Astrocyte of the spinal cord (primary cell): ENCODE results near the gene COL4A2.
A peak's percentile ranks its signal among the peaks of the same experiment; 100 is the strongest.

Experiments used
- DNase-seq: peaks from one replicate; pipeline ENCODE4 v3.0.0; 2011; ENCODE audit warnings: low read depth, low spot score
- H3K4me3 ChIP-seq: 2 replicates; pipeline ENCODE4 v1.5.1; 2011; ENCODE audit warnings: low read depth, mild to moderate bottlenecking, low read length, moderate library complexity
- in situ Hi-C: cut with HindIII; loops from 2 replicates; pipeline ENCODE4 v1.10.0; 2017; ENCODE audit warnings: low sequenced_read_pairs
- TF ChIP-seq, protein P1 (sequence below): IDR thresholded peaks from 2 replicates; pipeline ENCODE4 v1.5.1; 2012; ENCODE audit warnings: low read depth, mild to moderate bottlenecking, low read length, inconsistent platforms

The COL4A2 gene

DNA sequence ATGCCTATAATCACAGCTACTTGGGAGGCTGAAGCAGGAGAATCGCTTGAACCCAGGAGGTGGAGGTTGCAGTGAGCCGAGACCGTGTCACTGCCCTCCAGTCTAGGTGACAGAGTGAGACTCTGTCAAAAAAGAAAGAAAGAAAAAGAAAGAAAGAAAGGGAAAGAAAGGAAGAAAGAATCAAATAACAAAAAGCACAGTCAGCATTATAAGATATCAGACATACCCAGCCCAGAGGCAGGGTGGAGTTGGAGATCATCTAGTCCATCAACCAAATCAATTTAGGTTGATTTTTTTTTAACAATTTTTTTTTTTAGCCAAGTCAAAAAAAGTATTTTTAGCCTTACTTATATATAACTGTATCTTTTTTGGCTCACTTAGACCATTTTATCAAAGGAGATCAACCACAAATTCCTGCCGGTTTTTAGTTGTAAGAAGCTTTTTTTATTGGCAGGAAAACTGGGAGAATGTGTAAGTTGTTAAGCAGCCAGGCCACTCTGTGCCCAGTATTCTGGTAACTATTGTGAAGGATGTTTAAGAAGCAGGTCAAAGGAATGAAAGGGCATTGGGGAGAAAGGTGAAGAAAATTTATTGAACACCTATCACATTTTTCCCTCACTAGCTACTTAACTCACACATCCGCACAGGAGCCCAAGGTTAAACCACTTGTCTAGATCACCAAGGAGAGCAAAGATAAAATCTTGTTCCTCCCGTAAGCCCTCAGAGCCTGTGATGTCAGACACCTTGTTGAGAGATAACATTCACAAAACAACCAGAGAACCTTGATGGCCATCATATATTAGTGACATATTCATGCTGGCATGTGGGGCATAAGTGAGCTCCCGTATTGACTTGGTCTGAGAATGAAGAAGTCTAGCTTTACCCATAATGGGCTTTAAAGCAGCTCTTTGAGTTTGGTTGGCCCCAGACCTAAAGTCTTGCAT lies 91.8 kb downstream of the COL4A2 start:
- TF ChIP-seq, protein P1, sequence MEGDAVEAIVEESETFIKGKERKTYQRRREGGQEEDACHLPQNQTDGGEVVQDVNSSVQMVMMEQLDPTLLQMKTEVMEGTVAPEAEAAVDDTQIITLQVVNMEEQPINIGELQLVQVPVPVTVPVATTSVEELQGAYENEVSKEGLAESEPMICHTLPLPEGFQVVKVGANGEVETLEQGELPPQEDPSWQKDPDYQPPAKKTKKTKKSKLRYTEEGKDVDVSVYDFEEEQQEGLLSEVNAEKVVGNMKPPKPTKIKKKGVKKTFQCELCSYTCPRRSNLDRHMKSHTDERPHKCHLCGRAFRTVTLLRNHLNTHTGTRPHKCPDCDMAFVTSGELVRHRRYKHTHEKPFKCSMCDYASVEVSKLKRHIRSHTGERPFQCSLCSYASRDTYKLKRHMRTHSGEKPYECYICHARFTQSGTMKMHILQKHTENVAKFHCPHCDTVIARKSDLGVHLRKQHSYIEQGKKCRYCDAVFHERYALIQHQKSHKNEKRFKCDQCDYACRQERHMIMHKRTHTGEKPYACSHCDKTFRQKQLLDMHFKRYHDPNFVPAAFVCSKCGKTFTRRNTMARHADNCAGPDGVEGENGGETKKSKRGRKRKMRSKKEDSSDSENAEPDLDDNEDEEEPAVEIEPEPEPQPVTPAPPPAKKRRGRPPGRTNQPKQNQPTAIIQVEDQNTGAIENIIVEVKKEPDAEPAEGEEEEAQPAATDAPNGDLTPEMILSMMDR: no peak
- in situ Hi-C loops: no loop called here
- DNase-seq: peak; percentile 82
- no peak overlapping the region for H3K4me3 ChIP-seq

DNA sequence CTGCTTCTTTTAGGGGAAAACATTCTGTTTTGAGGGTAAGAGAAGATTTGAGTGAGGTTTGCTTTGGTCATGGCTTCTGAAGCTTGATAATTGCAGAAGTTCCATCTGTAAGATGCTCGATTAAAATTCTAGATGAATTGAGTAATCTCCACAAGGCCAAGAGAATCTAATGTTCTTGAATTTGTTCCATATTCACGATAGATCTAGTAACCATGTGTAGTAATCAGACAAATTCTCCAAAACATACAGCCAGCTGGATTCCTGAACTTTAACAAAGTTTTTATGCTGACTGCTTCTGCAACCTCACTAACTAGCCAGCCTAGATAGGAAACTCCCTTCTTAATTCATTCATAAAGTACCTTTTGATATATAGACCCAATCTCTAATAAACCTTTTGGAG lies 92.7 kb downstream of the COL4A2 start:
- DNase-seq: no peak
- in situ Hi-C loops: no loop called here
- H3K4me3 ChIP-seq: no peak overlapping the region
- TF ChIP-seq, protein P1: no peak

DNA sequence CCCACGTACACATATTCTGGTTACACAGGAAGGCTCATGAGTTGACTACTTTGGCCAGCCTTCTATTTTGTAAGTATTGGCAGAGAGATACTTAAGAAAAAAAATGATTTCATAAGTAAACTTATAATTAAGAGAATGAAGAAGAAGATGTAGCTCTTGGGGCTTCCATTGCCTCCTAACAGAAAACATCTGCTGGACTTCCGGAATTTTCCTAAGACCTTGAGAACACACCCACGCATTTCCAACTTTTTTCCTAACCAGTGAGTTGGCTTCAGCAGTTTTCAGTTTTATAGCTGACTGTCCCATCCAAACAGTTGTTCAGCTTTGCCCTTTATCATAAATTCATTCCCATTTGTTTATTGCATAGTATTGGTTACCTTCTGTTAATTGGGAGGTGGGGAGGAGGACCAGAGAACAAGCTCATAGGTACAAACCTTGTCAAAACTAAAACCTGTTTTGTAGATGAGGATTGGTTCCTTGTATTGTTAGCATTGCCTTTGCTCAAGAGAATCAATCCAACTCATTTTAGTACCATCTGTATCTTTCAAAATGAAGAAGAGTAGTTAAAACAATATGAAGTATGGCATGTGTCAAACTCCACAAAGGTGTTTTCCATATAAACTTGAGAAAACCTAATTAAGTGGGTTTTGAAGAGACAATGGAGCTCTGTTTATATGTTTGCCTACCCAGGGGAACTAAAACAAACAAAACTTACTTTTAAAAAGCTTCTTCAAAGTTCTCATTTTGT lies 93.9 kb downstream of the COL4A2 start:
- in situ Hi-C loops: no loop called here
- H3K4me3 ChIP-seq: no peak overlapping the region
- TF ChIP-seq, protein P1: no peak
- DNase-seq: no peak

DNA sequence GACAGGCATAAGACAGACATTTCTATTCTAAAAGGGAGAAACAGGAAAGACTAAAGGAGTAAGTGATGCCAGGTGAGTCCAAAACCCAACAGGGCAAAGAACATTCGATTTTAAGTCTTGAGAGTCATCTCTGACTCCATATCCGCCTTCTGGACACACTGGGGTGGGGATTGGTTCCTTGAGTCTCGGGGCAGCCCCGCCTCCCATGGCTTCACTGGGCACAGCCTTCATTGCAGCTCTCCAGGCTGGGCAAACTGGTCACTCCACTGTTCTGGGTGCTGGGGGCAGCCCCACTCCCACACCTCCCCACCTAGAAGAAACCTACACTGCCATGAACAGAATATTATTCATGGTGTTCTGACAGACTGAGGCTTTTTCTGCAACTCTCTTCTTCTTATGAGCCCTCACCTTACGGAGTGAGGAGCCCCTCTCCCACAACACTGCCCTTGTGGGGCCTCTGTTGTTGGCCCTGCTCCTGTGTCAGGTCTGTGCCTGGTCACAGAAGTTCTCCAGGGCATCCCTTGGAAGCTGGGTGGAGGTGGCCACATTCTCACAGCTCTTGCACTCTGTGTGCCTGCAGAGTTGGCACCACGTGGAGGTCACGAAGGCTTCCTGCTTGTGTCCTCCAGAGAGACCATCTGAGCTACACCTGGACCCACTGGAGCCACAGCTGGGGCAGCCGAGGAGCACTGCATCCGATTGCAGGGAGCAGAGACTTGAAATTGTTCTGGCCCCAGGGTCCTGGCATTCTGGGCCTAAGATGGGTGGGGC lies 95.4 kb downstream of the COL4A2 start:
- DNase-seq: no peak
- in situ Hi-C loops: no loop called here
- TF ChIP-seq, protein P1: no peak
- H3K4me3 ChIP-seq: no peak overlapping the region

DNA sequence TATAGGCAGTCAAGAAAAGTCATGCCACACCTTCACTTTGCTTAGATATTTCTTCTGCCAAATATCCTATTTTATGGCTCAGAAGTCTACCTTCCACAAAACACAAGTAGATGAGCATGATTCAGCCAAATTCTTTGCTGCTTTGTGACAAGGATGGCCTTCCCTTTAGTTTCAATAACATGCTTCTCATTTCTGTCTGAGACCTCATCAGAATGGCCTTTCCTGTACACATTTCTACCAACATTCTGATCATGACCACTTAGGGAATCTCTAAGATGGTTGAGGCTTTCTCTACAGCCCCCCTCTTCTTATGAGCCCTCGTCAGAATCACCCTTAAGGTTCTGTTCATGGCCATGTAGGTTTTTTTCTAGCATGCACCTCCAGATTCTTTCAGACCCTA lies 96.2 kb downstream of the COL4A2 start:
- in situ Hi-C loops: no loop called here
- DNase-seq: peak; percentile 79
- H3K4me3 ChIP-seq: no peak overlapping the region
- TF ChIP-seq, protein P1: no peak

DNA sequence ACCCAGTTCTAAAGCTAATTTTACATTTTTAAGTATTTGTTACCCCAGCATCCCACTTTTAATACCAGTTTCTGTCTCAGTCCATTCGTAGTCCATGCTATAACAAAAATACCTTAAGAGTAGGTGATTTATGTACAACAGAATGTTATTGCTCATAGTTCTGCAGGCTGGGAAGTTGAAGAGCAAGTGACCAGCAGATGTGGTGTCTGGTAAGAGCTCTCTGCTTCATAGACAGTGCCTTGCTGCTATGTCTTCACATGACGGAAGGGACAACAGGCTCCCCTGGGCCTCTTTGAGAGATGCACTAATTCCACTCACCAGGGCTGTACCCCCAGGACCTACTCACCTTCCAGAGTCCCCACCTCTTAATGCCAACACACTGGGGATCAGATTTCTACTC lies 96.6 kb downstream of the COL4A2 start:
- TF ChIP-seq, protein P1: no peak
- in situ Hi-C loops: no loop called here
- DNase-seq: no peak

More for the DNA sequence above, 96.6 kb downstream of the COL4A2 start:
- H3K4me3 ChIP-seq: no peak overlapping the region
